Endothelial cell of coronary artery (primary cell): ENCODE measurements around the gene ACSS1. TPM values are rescaled to one million over a fixed set of nuclear protein-coding genes. Genes with fewer than 3 reads are reported as not detected.

ENCODE experiments used
- total RNA-seq: library from RNA; depleted of rRNA; stranded (reverse); fragments of >200 nt; gene quantifications from 2 replicates; pipeline ENCODE4 v1.2.3, GENCODE V29; 2014

ACSS1 gene
- 6.1 and 8.7 TPM in 2 replicates for total RNA-seq

DNA sequence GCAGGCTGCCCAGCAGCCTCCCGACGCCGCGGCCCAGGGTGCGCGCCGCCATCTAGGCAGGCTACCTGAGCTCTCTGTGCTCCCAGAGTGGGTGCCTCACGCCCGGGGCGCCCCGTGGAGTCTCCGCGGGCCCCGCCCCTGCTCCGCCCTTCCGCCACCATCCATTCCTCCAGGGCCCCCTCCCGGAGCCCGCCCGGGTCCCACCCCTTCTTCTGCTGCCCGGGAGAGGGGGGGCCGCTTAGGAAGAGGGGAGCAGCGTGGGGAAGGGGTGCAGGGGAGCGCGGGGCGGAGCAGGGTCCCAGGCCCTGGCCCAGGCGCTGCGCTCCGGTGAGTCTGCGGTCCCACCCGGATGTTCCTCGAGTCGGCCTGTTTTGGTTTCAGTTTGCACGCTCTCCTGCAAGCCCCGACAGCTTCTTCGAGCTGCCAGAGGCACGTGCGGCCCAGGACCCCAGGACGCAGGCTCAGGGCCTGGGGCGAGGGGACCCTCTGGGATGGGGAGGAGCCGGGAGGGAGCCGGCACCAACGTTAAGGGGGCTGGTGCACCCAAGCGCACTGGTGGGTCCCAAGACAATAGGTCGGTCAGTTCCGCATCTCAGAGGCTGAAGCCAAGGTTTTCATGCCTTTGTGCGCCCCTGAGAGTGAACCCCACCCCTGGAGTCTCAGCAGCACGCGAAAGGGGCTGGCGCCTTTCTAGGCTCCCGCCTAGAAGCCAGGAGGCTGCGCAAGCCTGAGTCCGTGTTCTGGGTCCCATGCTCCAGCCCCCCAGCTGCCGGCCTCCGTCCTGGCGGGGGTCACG is at the start of gene ACSS1:
TSS of gene ACSS1 (minus strand) at position 89 of the 796 bp plus-strand sequence. CDS start at position 52, 37 bp downstream.

DNA sequence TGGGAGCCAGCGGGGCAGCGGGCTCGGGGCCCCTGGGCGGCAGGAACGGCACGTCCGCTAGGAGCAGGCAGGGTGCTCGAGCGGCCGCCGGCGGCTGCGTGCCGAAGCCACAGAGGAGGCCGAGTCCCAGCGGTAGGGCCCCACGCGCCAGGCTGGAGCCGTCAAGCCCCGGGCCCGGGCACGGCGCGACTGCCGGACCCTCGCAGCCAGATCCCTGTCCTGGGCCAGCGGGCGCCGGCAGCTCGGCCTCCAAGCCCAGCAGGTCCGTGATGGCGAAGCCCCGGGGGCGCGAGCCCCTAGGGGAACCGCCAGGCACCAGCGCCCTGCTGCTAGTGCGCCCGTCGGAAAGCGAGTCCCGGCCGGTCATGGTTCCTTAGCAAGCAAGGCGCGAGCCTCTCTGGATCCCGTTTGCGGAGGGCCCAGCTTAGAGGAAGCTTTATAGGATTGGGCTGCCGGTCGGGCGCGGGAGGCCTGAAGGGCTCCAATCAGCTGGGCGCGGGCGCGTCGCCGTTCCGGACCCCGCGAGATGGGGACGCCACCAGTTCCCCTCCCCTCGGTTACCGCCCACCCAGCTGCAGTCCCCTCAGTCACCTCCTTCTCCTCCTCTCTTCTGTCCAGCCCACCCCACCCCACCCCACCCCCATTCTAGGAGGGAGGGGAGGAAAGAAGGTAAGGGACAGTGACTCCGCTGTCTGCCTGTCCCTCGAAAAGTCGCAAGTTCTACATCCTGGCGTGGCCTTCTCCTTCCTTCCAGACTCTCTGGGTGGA is 24.0 kb upstream of the ACSS1 start, which contains the start of gene VSX1:
TSS of gene VSX1 (minus strand) at position 412 of the 768 bp plus-strand sequence. CDS start at position 367, 45 bp downstream.

DNA sequence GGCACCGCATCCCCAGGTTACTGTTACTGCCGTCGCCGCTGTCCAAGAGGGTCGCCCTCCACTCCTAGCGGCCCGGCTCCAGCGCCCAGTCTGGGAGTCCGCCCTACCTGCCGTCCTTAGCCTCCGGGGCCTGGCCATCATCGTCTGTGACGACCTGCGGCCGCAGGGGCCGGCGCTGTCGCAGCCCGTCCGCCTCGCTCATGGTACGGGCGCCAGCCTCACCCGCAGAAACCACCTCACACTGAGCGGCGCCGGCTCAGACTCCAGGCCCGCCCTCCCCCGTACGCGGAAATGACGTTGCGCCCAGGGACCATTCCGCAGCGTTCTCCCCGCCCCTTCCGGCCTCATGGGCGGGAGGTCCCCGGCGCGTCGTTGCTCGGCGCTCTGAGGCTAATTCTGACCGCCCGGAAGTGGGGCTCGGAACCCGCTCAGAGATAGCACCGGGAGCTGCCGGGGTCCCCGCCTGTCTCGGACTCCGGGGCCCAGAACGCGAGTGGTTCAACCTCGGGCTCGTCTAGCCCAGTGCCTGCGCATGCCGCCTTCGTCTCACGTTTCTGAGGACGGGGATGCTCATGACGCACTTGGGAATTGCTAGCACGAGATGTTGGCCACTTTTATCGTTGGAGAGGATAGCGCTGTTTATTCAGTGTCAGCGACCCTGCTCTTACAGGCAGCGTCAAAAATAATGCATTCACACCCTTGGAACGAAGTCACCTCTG is 65.3 kb downstream of the ACSS1 start, which contains the start of gene APMAP:
TSS of gene APMAP (minus strand) at position 265 of the 719 bp plus-strand sequence. CDS start at position 202, 63 bp downstream.

Other genes with a start within 250 kb of the ACSS1 start
- not detected in 2 replicates for gene CST7, start 108.9 kb downstream of the ACSS1 start, total RNA-seq
- gene APMAP, start 65.4 kb downstream of the ACSS1 start, total RNA-seq = 88.4 and 114 TPM in 2 replicates
- not detected in 2 replicates for gene VSX1, start 24.0 kb upstream of the ACSS1 start, total RNA-seq
- gene ENTPD6, start 137.6 kb upstream of the ACSS1 start, total RNA-seq = 53.3 and 62.5 TPM in 2 replicates
- 88.0 and 156 TPM in 2 replicates for gene PYGB, start 189.9 kb upstream of the ACSS1 start, total RNA-seq